Stromal cell of bone marrow (primary cell): ENCODE data around the gene NPM1.
"Not testable (repeated sequence)": the region's sequence is repeated elsewhere in the genome, so short reads cannot be mapped to it uniquely, and the experiment has no call there.

ENCODE experiments used
- DNase-seq: peaks from one replicate; pipeline ENCODE4 v3.0.0-alpha.2; 2012; ENCODE audit warnings: low read depth

NPM1 gene

GRCh38 chr5:171413153-171413910, 25.7 kb downstream of the NPM1 start:
- DNase-seq, result no peak

GRCh38 chr5:171413993-171414392, 26.3 kb downstream of the NPM1 start:
- not testable (repeated sequence) for DNase-seq

GRCh38 chr5:171415115-171415730, 27.6 kb downstream of the NPM1 start:
- peak; percentile 60 for DNase-seq

GRCh38 chr5:171416160-171417049, 28.8 kb downstream of the NPM1 start:
- no peak for DNase-seq

GRCh38 chr5:171418316-171418981, 30.8 kb downstream of the NPM1 start:
- peak; percentile 62 for DNase-seq

GRCh38 chr5:171418982-171419687, 31.5 kb downstream of the NPM1 start, which contains the start of gene FGF18:
TSS of gene FGF18 (plus strand) at chr5:171419647. CDS start at chr5:171420200, 553 bp downstream.
- peak; percentile 32 for DNase-seq

- no peak for DNase-seq
Observed at GRCh38 chr5:171419688-171420430, 32.2 kb downstream of the NPM1 start.

GRCh38 chr5:171420431-171421241, 33.0 kb downstream of the NPM1 start:
- DNase-seq, result peak; percentile 88

- no peak for DNase-seq
Observed at GRCh38 chr5:171421331-171422262, 33.9 kb downstream of the NPM1 start.

GRCh38 chr5:171422495-171422894, 34.8 kb downstream of the NPM1 start:
- no peak for DNase-seq

- no peak for DNase-seq
Observed at GRCh38 chr5:171422902-171423663, 35.4 kb downstream of the NPM1 start.

- DNase-seq, result no peak
Observed at GRCh38 chr5:171424726-171425125, 37.1 kb downstream of the NPM1 start.

GRCh38 chr5:171425596-171426244, 38.1 kb downstream of the NPM1 start:
- no peak for DNase-seq

- DNase-seq, result no peak
Observed at GRCh38 chr5:171426266-171426665, 38.6 kb downstream of the NPM1 start.

GRCh38 chr5:171426680-171427079, 39.0 kb downstream of the NPM1 start:
- no peak for DNase-seq

GRCh38 chr5:171427318-171428167, 39.9 kb downstream of the NPM1 start:
- DNase-seq, result no peak
